DMS53 treated with DMSO at 0.1 percent for 48 hours (cell line): ENCODE data around the gene PFKFB1.

Experiments used
- DNase-seq: peaks from one replicate; lab custom pipeline; 2025; ENCODE audit not compliant: unreplicated experiment; lab: John Stamatoyannopoulos, UW

The PFKFB1 gene

DNA sequence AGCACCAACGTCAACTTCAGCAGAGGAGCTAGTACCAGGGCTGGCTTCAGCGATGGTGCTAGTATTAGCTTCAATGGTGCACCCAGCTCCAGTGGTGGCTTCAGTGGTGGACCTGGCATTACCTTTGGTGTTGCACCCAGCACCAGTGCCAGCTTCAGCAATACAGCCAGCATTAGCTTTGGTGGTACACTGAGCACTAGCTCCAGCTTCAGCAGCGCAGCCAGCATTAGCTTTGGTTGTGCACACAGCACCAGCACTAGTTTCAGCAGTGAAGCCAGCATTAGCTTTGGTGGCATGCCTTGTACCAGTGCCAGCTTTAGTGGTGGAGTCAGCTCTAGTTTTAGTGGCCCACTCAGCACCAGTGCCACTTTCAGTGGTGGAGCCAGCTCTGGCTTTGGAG is 65.1 kb downstream of the PFKFB1 start:
- DNase-seq, result no peak

DNA sequence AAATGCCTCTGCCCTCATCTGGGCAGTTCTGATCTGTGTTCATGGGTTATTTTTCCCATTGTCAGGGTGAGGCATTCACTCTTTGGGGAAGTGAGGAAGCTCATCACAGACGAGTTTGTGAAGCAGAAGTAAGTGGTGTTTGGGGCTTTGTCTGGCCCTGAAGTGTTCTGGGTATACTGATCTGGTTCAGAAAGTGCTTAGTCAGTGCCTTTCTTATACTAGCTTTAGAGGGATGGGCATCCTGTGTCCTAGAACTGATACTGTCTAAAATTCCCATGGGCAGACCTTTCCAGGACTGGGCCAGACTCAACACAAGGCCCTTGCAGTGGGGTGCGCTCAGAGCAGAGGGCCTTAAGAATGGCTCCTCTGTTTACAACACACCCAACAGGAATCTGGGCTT is 67.0 kb downstream of the PFKFB1 start:
- no peak for DNase-seq

DNA sequence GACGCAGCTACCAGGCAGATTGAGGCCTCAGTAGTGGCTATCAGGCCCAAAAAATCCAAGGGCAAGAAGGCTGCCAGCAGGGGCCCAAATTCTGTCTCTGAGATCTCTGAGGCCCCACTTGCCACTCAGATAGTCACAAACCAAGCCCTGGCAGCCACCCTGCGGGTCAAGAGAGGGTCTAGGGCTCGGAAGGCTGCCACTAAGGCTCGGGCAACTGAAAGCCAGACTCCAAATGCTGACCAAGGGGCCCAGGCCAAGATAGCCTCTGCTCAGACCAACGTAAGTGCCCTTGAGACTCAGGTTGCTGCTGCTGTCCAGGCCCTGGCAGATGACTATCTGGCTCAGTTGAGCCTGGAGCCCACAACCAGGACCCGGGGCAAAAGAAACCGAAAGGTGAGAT is 70.6 kb downstream of the PFKFB1 start:
- no peak for DNase-seq

DNA sequence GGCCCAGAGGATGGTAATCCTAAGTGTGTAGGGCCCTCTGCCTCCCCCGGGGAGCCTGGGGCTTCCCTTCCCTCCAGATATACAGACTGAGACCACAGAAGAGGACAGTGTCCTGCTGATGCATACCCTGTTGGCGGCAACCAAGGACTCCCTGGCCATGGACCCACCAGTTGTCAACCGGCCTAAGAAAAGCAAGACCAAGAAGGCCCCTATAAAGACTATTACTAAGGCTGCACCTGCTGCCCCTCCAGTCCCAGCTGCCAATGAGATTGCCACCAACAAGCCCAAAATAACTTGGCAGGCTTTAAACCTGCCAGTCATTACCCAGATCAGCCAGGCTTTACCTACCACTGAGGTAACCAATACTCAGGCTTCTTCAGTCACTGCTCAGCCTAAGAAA is 71.4 kb downstream of the PFKFB1 start:
- DNase-seq, result no peak

DNA sequence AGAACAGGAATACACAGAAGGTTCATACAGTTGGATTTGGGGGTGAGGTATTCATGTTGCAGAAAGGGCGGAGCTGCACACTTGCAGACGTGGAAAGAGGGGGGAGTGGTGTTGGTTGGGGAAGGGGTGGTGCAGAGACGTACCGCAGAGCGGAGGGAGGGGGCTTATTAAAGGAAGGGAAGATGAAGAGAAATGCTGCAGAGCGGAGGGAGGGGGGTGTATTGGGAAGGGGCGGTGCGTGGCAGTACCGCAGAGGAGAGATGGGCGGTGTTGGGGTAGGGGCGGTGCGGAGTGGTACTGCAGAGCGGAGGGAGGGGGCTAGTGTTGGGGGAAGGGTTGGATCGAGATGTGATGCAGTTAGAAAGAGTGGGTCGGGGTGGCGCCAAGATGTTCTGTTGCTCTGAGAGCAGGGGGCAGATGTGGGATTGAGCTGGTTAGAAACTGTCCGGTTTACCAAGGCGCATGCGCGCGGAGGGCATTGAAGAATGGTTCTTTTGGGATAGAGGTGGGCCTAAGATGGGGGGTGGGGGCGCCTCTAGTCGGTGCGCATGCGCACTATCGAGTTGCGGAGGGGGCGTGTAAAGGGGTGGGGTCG is 72.5 kb downstream of the PFKFB1 start:
- no peak for DNase-seq

DNA sequence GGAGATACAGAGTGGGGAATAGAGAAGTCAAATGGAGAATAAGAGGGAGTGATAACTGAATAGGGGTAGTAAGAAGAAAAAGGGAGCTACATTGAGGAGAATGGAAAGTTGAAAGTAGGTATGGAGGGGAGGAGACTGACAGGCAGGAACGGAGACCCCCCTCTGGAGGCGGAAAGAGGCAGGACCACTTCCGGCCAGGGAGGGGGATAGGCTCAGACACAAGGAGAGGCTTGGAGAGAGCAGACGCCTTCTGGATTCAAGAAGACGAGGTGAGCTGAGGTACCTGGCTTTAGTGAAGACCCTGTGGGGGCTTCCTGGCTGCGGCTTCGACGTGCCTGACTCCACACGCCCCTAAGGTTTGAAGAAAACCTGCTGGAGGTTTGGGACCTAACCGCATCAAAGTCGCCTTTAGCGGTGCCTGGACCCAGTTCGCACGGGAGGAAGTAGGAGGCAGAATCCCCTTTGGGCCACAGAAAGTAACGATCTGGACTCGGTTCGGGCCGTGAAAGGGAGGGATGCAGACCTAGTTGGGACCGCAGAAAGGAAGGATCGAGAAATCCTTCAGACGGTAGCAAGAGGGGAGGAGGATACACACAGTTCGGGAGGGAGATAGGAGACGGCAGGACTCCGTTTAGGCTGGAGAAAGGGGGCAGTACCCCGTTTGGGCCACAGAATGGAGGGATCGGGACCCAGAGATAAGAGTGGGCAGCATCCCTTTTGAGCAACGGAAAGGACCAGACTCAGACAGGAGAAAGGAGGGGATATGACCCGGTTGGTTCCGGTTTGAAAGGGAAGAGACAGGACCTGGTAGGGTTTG is 73.2 kb downstream of the PFKFB1 start, which contains the start of gene TRO:
TSS of gene TRO (plus strand) at position 215 of the 817 bp plus-strand sequence. CDS start 1,423 bp downstream, outside the sequence.
- DNase-seq, result no peak

DNA sequence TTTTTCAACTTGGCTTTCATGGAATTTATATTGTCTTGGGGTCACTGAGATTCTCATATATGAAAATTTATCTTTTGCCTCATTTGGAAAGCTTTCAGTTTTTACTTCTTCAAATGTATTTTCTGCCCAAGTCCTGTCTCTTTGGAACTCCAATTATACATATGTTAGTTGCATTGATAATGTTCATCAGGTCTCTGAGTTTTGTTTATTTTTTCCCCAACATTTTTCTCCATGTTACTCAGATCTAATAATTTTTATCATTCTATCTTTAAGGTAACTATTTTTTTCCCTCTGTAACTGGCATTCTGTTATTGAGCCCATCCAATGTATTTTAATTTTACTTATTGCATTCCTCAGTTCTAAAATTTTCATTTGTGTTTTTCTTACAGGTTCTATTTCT is 84.0 kb downstream of the PFKFB1 start:
- no peak for DNase-seq

DNA sequence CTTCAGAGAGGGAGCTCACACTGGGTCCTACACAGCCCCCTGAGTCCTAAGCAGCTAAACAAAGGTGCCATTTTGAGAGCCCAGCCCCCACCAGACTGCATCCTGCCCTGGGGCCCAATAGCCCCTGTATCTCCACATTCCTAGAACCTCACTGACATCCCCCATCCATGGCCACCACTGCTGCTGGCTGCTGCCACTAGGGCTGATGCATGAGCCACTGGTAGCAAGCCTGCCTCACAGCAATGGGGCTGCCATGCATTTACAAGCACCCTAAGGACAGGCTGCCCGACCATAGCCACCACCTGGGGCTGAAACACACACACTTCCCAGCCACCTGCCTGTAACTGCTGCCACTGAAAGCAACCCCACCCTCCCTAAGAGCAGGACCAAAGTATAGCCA is 99.8 kb downstream of the PFKFB1 start:
- no peak for DNase-seq

DNA sequence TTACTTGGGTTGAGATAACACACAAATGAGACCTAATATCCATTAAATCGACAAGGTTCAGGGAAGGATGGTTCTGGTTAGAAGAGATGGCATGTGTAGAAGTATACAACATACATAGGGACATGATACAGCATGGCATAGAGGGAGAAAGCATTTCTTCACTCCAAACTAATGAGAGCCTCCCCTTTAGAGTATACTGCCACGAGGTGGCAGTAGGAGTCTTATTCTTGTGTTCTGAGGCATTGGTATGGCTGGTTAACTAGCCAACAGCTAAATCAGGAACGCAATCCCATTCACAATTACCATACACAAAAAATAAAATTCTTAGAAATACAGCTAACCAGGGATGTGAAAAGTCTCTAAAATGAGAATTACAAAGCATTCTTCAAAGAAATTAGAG is 102.4 kb downstream of the PFKFB1 start:
- peak; percentile 56 for DNase-seq

DNA sequence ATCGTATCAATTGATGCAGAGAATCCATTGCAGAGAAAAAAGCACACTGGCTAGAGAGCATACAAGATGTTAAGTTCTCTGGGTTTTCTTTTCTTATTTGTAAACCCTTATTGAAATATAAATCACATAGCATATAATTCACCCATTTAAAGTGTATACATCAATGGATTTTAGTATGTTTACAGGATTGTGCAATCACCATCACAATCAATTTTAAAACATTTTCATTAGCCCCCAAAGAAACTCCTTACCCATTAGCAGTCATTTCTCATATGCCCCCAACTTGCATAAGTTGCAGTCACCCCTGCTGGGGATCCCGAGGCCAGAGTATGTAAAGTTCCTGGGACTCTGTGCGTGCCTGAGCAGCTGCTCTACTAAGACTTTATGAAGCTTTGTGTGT is 108.2 kb downstream of the PFKFB1 start:
- no peak for DNase-seq
